ENCODE results near the gene HMGB3. TPM values are rescaled to one million over a fixed set of nuclear protein-coding genes. Genes with fewer than 3 reads are reported as not detected.
"Not testable (repeated sequence)": the region's sequence is repeated elsewhere in the genome, so short reads cannot be mapped to it uniquely, and the experiment has no call there.

The HMGB3 gene
- total and polyA plus RNA-seq, 8 donors: 30.2 to 180 (median 116) TPM

- H3K4me3 ChIP-seq: no peak overlapping the region
- no peak for TF ChIP-seq CTCF (IDR thresholded peaks at IDR 0.05)
These were observed 2.4 kb upstream of the HMGB3 start for GRCh38 chrX:150980711-150981110.

GRCh38 chrX:150982235-150982787 is 824 bp upstream of the HMGB3 start:
- H3K27ac ChIP-seq: no peak overlapping the region
- H3K27me3 ChIP-seq: no peaks in the 10 kb centered on the region
- H3K4me3 ChIP-seq: peak overlapping the region; percentile 23 to 48
- H3K4me1 ChIP-seq: no peaks in the 10 kb centered on the region
- no peaks in the 10 kb centered on the region for H3K9me3 ChIP-seq
- DNase-seq: peak in 1 of 4 donors; percentile 40
- peaks cover 0 to 2% of the 10 kb centered on the region in 2 donors for H3K36me3 ChIP-seq
- ATAC-seq: peak; percentile 12
- intact Hi-C loops (cut with DNase I): no loop called here
- no peak for TF ChIP-seq CTCF (IDR thresholded peaks at IDR 0.05)

More at GRCh38 chrX:150980711-150981110, 2.4 kb upstream of the HMGB3 start:
- Histone ChIP-seq H3K36me3 (no peaks in the 10 kb centered on the region), H3K27me3 (no peaks in the 10 kb centered on the region), H3K9me3 (no peaks in the 10 kb centered on the region), H3K4me1 (no peaks in the 10 kb centered on the region), H3K27ac (no peak overlapping the region)
- no peak for ATAC-seq
- no peak for DNase-seq
- intact Hi-C loops (cut with DNase I): no loop called here

- intact Hi-C loops (cut with DNase I): no loop called here
- TF ChIP-seq CTCF (IDR thresholded peaks at IDR 0.05): no peak
These were observed 510 bp downstream of the HMGB3 start for GRCh38 chrX:150983521-150984168.

GRCh38 chrX:150984169-150984824 is 1.2 kb downstream of the HMGB3 start:
- intact Hi-C loops (cut with DNase I): no loop called here

More at GRCh38 chrX:150983521-150984168, 510 bp downstream of the HMGB3 start:
- Histone ChIP-seq H3K27me3 (no peaks in the 10 kb centered on the region), H3K36me3 (peaks cover 0 to 7% of the 10 kb centered on the region in 2 donors), H3K27ac (peak overlapping the region in 1 of 2 donors; percentile 13), H3K4me3 (peak overlapping the region; percentile 22 to 48), H3K4me1 (no peaks in the 10 kb centered on the region), H3K9me3 (no peaks in the 10 kb centered on the region)
- ATAC-seq (no peak), DNase-seq (peak in 1 of 4 donors; percentile 55)

GRCh38 chrX:150987687-150988086 is 4.6 kb downstream of the HMGB3 start:
- ATAC-seq; intact Hi-C loops (cut with DNase I); DNase-seq: not testable (repeated sequence)

More at GRCh38 chrX:150984169-150984824, 1.2 kb downstream of the HMGB3 start:
- H3K4me1 ChIP-seq: no peaks in the 10 kb centered on the region
- H3K36me3 ChIP-seq: peaks cover 0 to 7% of the 10 kb centered on the region in 2 donors
- no peak for ATAC-seq
- DNase-seq: peak in 1 of 4 donors; percentile 67
- H3K9me3 ChIP-seq: no peaks in the 10 kb centered on the region
- no peaks in the 10 kb centered on the region for H3K27me3 ChIP-seq
- peak overlapping the region; percentile 24 to 47 for H3K4me3 ChIP-seq
- no peak overlapping the region for H3K27ac ChIP-seq
- no peak for TF ChIP-seq CTCF (IDR thresholded peaks at IDR 0.05)

More at GRCh38 chrX:150987687-150988086, 4.6 kb downstream of the HMGB3 start:
- not testable (repeated sequence) for H3K4me1 ChIP-seq, H3K27ac ChIP-seq, H3K27me3 ChIP-seq, H3K36me3 ChIP-seq, H3K4me3 ChIP-seq, H3K9me3 ChIP-seq

Data from left lung (tissue), 10 donors.